SK-N-SH (cell line): Measurements from ENCODE around the gene CYLD. TPM values are rescaled to one million over a fixed set of nuclear protein-coding genes. Genes with fewer than 3 reads are reported as not detected.

Experiments used
- CTCF ChIA-PET: fragments of 300-600, 350-600 bp; formaldehyde crosslinking; extraction: SDS; loops from one replicate; lab custom pipeline; 2021; lab: Yijun Ruan, JAX
- POLR2A ChIA-PET: fragments of 350-600 bp; sonication (Branson Sonifier 250); formaldehyde crosslinking; extraction: SDS; loops from one replicate; lab custom pipeline; 2020; ENCODE audit warnings: antibody characterized with exemption, inconsistent platforms; lab: Yijun Ruan, JAX
- DNase-seq: peaks from one replicate; pipeline ENCODE4 v3.0.0; 2012
- H2AFZ ChIP-seq: fragments of 200-600 bp; sonication (generic); 2 replicates; pipeline ENCODE4 v1.8.1; 2016; ENCODE audit warnings: antibody characterized with exemption, mild to moderate bottlenecking, low read depth
- H3F3A ChIP-seq: fragments of 200-600 bp; sonication (generic); replicated peaks from 2 replicates; pipeline ENCODE3; 2016; ENCODE audit warnings: antibody characterized with exemption, mild to moderate bottlenecking; ENCODE audit not compliant: insufficient read depth
- H3K27ac ChIP-seq, 2 experiments: fragments of 200-500 bp in 1 of 2; fragments of 200-600 bp in 1 of 2; sonication (Bioruptor generic) in 1 of 2; sonication (generic), shearing (Covaris generic) in 1 of 2; 2 replicates each; pipeline versions ENCODE4 v1.5.1 to v1.6.1; 2014 to 2016; ENCODE audit warnings: low read depth in 2 of 2, inconsistent platforms in 1 of 2, low read length in 1 of 2, mild to moderate bottlenecking in 1 of 2, mixed read lengths in 1 of 2
- H3K27me3 ChIP-seq: fragments of 200-600 bp; sonication (generic), shearing (Covaris generic); 2 replicates; pipeline ENCODE4 v1.6.1; 2016; ENCODE audit warnings: mixed run types; ENCODE audit not compliant: insufficient read depth
- H3K36me3 ChIP-seq, 2 experiments: fragments of 200-500 bp in 1 of 2; fragments of 200-600 bp in 1 of 2; sonication (Bioruptor generic) in 1 of 2; sonication (generic) in 1 of 2; replicated peaks in 1 of 2; 2 replicates each; pipeline versions ENCODE3 to v1.5.1; 2014 to 2016; ENCODE audit warnings: low read length in 1 of 2, mild to moderate bottlenecking in 1 of 2; ENCODE audit not compliant: insufficient read depth in 2 of 2, control insufficient read depth in 1 of 2
- H3K4me1 ChIP-seq, 2 experiments: fragments of 200-500 bp in 1 of 2; fragments of 200-600 bp in 1 of 2; sonication (Bioruptor generic) in 1 of 2; sonication (generic), shearing (Covaris generic) in 1 of 2; 2 replicates each; pipeline versions ENCODE4 v1.5.1 to v1.6.1; 2014 to 2016; ENCODE audit warnings: low read depth in 1 of 2, low read length in 1 of 2, mixed run types in 1 of 2; ENCODE audit not compliant: insufficient read depth in 2 of 2, control insufficient read depth in 1 of 2
- H3K4me2 ChIP-seq: fragments of 200-600 bp; sonication (generic), shearing (Covaris generic); 2 replicates; pipeline ENCODE4 v1.6.1; 2017; ENCODE audit warnings: mixed run types
- H3K4me3 ChIP-seq, 2 experiments: fragments of 200-500 bp in 1 of 2; fragments of 200-600 bp in 1 of 2; sonication (Bioruptor generic) in 1 of 2; sonication (generic), shearing (Covaris generic) in 1 of 2; 2 replicates each; pipeline versions ENCODE4 v1.5.1 to v1.8.1; 2014 to 2016; ENCODE audit warnings: low read depth in 2 of 2, inconsistent platforms in 1 of 2, low read length in 1 of 2, mild to moderate bottlenecking in 1 of 2, mixed read lengths in 1 of 2, moderate library complexity in 1 of 2
- H3K79me2 ChIP-seq: fragments of 200-600 bp; sonication (generic); 2 replicates; pipeline ENCODE4 v1.8.1; 2017; ENCODE audit warnings: mild to moderate bottlenecking; ENCODE audit not compliant: insufficient read depth
- H3K9ac ChIP-seq: fragments of 200-600 bp; sonication (generic); 2 replicates; pipeline ENCODE4 v1.6.1; 2017; ENCODE audit warnings: mixed run types
- H3K9me2 ChIP-seq: fragments of 200-600 bp; sonication (generic); 2 replicates; pipeline ENCODE4 v1.6.1; 2017; ENCODE audit warnings: mixed run types
- H3K9me3 ChIP-seq: fragments of 200-600 bp; sonication (generic); 2 replicates; pipeline ENCODE4 v1.6.1; 2017; ENCODE audit warnings: mixed run types, mild to moderate bottlenecking, moderate library complexity
- H4K20me1 ChIP-seq: fragments of 200-600 bp; sonication (generic); 2 replicates; pipeline ENCODE4 v1.6.1; 2017; ENCODE audit warnings: mild to moderate bottlenecking, mixed run types; ENCODE audit not compliant: insufficient read depth
- EP300 ChIP-seq, 2 experiments: IDR thresholded peaks; 2 replicates each; pipeline versions ENCODE4 v1.4.0 to v1.6.1; 2012; ENCODE audit warnings: borderline replicate concordance in 1 of 2, low read depth in 1 of 2, low read length in 1 of 2
- GABPA ChIP-seq: IDR thresholded peaks from 2 replicates; pipeline ENCODE4 v1.4.0; 2012; ENCODE audit warnings: low read depth, mild to moderate bottlenecking
- JUND ChIP-seq: IDR thresholded peaks from 2 replicates; pipeline ENCODE4 v1.4.0; 2012
- MAX ChIP-seq: IDR thresholded peaks from 2 replicates; pipeline ENCODE4 v1.4.0; 2012; ENCODE audit warnings: low read depth
- MEF2A ChIP-seq: IDR thresholded peaks from 2 replicates; pipeline ENCODE4 v1.4.0; 2012; ENCODE audit warnings: low read depth, borderline replicate concordance
- PBX3 ChIP-seq: IDR thresholded peaks from 2 replicates; pipeline ENCODE4; 2012
- POLR2AphosphoS5 ChIP-seq: IDR thresholded peaks from 2 replicates; pipeline ENCODE4 v1.6.1; 2012; ENCODE audit warnings: low read depth, low read length
- RCOR1 ChIP-seq: fragments of 150-350 bp; IDR thresholded peaks from 2 replicates; pipeline ENCODE4 v1.6.1; 2017; ENCODE audit warnings: antibody characterized with exemption, low read length
- REST ChIP-seq: IDR thresholded peaks from 2 replicates; pipeline ENCODE4 v1.6.1; 2012; ENCODE audit warnings: mild to moderate bottlenecking, low read depth, low read length, moderate library complexity
- RXRA ChIP-seq: IDR thresholded peaks from 2 replicates; pipeline ENCODE4 v1.4.0; 2012; ENCODE audit warnings: low read depth, mild to moderate bottlenecking, borderline replicate concordance
- SIN3A ChIP-seq: IDR thresholded peaks from 2 replicates; pipeline ENCODE4 v1.6.1; 2012; ENCODE audit warnings: low read depth, mild to moderate bottlenecking, low read length, moderate library complexity, borderline replicate concordance
- SMC3 ChIP-seq: IDR thresholded peaks from 2 replicates; pipeline ENCODE4 v1.6.1; 2012; ENCODE audit warnings: low read depth, low read length, improper control_type of control experiment
- TCF12 ChIP-seq: IDR thresholded peaks from 2 replicates; pipeline ENCODE4 v1.4.0; 2012
- YY1 ChIP-seq: IDR thresholded peaks from 2 replicates; pipeline ENCODE4 v1.4.0; 2012; ENCODE audit warnings: low read depth, mild to moderate bottlenecking
- WGBS: methylation state at CpG from one replicate; pipeline ENCODE4 v1.1.6; 2017; ENCODE audit warnings: low lambda C conversion rate; 5-methylcytosine and 5-hydroxymethylcytosine counted together
- polyA plus RNA-seq, 3 experiments: library from polyadenylated mRNA; depleted of rRNA; stranded (reverse); fragments of >200 nt; gene quantifications; 2 replicates each; pipeline ENCODE4 v1.2.3, GENCODE V29; 2012

Gene CYLD
- polyA plus RNA-seq, 1 of the 3 experiments (the other 2 are of a cell fraction): 6.5 TPM

- WGBS: 51% methylated on average over 8 of the region's 11 CpGs
- Histone ChIP-seq H3K4me3 (no peak overlapping the region), H3K9ac (no peak overlapping the region), H3F3A (no peaks in the 10 kb centered on the region), H3K27me3 (no peaks in the 10 kb centered on the region; the same call in 1 of the 2 replicates), H2AFZ (no peak overlapping the region), H3K4me1 (no peaks in the 10 kb centered on the region), H3K79me2 (no peaks in the 10 kb centered on the region), H3K27ac (no peak overlapping the region), H3K36me3 (no peaks in the 10 kb centered on the region), H3K4me2 (no peak overlapping the region), H3K9me2 (no peaks in the 10 kb centered on the region), H3K9me3 (no peaks in the 10 kb centered on the region), H4K20me1 (no peaks in the 10 kb centered on the region)
- ChIA-PET CTCF (interaction anchor here (0.5 to 6.4 kb wide), 3 partner anchors 11 to 214 kb away, joined by 3 to 51 read pairs (median 3); no protein-coding TSS in a partner anchor), POLR2A (no interaction called here)
- no peak for DNase-seq
- TF ChIP-seq REST (no peak), JUND (no peak), RXRA (no peak), EP300 (IDR thresholded peaks at IDR 0.05; ENCODE audit: borderline replicate concordance in 1 of 2, low read depth in 1 of 2, low read length in 1 of 2) (no peak), GABPA (no peak), RCOR1 (no peak), SIN3A (no peak), YY1 (no peak)
Measured at GRCh38 chr16:50816901-50817555, 75.1 kb downstream of the CYLD start.

- CTCF ChIA-PET: interaction anchor here (6.4 kb wide), 1 partner anchor 12 kb away, joined by 51 read pairs; no protein-coding TSS in a partner anchor
- POLR2A ChIA-PET: no interaction called here
- no peaks in the 10 kb centered on the region; the same call in 1 of the 2 replicates for H3K27me3 ChIP-seq
- no peak overlapping the region for H3K4me2 ChIP-seq
- no peaks in the 10 kb centered on the region for H3K4me1 ChIP-seq
- H3K9ac ChIP-seq: no peak overlapping the region
- H4K20me1 ChIP-seq: no peaks in the 10 kb centered on the region
- WGBS: 60% methylated on average over 8 of the region's 8 CpGs
- H3K9me3 ChIP-seq: no peaks in the 10 kb centered on the region
- H2AFZ ChIP-seq: no peak overlapping the region
- no peak for DNase-seq
- no peak overlapping the region for H3K4me3 ChIP-seq
- H3K27ac ChIP-seq: no peak overlapping the region
- no peak for TF ChIP-seq JUND
- TF ChIP-seq MAX: no peak
- TF ChIP-seq EP300 (IDR thresholded peaks at IDR 0.05; ENCODE audit: borderline replicate concordance in 1 of 2, low read depth in 1 of 2, low read length in 1 of 2): no peak
- TF ChIP-seq TCF12: no peak
- no peak for TF ChIP-seq GABPA
- no peak for TF ChIP-seq POLR2AphosphoS5
- no peak for TF ChIP-seq YY1
- TF ChIP-seq PBX3: no peak
- TF ChIP-seq SMC3: no peak
- TF ChIP-seq RXRA: no peak
- no peak for TF ChIP-seq MEF2A
- no peaks in the 10 kb centered on the region for H3F3A ChIP-seq
- H3K36me3 ChIP-seq: no peaks in the 10 kb centered on the region
- no peaks in the 10 kb centered on the region for H3K79me2 ChIP-seq
- no peaks in the 10 kb centered on the region for H3K9me2 ChIP-seq
Measured at GRCh38 chr16:50818380-50818779, 76.5 kb downstream of the CYLD start.
